ENCODE measurements around the gene KCNJ4. TPM values are rescaled to one million over a fixed set of nuclear protein-coding genes. Genes with fewer than 3 reads are reported as not detected.
"Not testable (repeated sequence)": the region's sequence is repeated elsewhere in the genome, so short reads cannot be mapped to it uniquely, and the experiment has no call there.

The KCNJ4 gene
- polyA plus RNA-seq, 10 donors, result 0.12 to 0.58 (median 0.23) TPM; not detected in 1

DNA sequence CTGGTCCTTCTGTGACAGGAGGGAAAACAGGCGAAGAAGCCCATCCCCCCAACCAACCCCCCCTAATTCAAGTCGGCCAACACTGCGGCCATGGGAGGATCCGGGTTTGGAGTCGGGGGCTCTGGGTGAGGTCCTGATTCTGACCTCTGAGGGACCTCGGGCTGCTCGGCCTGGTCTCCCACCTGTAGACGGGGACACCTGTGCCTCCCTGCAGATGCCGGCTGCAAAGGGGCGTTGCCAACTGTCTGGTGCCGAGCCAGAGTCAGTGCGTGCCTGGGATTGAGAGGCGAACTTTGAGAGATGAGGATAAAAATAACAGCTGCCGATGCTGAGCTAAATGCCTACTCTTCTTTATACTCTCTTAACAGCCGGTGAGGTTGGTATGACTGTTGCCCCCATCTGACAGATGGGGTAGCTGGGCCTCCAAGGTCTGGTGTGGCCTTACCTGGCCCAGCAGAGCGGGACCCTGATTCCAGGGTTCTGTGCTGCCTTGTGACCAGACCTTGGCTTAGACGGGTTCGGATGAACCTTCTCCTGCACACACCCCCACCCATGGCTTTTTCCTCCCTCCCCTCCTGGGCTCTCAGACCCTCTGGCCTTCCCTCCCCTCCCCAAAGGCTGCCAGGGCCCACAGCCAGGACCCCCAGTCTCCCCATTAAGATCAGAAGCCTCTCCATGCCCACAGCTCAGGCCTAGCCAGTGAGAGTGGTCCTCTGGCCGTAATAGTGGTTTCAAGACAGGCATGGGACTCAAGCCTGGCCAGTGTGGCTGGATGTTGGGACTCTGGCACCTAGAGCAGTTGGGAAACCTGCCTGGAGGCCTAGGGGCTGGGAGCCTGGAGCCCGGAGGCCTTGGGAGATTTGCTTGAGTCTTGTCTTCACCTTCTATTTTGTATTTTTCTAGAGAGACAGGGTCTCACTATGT is 41.7 kb downstream of the KCNJ4 start:
- DNase-seq, result peak; percentile 36 to 77 (median 47)

DNA sequence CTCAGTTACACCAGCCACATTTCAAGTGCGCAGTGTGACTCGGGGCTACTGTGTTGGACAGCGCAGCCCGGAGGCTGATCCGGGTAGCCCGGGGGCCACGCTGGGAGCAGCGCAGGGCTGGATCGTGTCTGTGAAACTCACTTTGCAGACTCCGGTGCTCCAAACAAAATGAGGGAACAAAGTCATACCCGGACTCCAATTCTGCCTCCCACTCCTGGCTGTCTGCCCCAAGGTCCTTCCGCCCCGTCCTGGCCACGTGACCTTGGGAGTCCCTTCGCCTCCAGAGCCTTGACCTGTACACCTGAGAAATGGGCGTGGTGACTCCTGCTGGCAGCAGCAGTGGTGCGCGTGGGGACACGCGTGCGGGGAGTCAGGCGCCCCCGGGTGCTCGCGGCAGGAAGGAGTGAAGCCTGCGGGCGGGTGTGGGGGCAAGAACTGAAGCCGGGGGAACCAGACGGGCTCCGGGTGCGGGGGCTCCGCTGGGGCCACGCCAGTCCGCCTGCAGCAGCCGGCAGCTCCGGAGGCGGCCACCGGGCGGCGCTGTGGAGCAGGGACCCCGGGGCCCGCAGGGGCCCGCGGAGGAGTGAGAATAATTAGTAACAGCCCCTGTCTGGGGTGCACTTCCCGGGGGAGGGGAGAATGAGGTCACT is 42.4 kb downstream of the KCNJ4 start:
- no peak for DNase-seq

DNA sequence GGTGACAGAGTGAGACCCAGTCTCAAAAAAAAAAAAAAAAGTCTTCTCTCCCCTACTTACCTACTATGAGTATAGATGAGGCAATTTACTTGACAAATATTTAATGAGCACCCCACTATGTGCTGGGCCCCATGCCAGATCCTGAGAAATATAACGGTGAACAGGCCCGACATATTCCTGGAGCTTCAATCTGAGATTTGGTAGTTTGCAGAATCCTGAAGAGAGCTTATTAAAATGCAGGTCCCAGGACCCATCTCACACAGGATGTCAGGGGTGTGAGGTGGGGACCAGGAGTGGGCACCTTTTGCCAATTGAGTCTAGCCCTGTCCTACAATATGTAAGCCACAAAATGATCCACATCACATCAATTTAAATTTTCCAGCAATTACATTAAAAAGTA is 44.0 kb downstream of the KCNJ4 start:
- no peak for DNase-seq

DNA sequence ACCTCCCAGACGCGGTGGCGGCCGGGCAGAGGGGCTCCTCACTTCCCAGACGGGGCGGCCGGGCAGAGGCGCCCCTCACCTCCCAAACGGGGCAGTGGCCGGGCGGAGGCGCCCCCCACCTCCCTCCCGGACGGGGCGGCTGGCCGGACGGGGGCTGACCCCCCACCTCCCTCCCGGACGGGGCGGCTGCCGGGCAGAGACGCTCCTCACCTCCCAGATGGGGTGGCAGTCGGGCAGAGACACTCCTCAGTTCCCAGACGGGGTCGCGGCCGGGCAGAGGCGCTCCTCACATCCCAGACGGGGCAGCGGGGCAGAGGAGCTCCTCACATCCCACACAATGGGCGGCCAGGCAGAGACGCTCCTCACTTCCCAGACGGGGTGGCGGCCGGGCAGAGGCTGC is 45.1 kb downstream of the KCNJ4 start:
- not testable (repeated sequence) for DNase-seq

DNA sequence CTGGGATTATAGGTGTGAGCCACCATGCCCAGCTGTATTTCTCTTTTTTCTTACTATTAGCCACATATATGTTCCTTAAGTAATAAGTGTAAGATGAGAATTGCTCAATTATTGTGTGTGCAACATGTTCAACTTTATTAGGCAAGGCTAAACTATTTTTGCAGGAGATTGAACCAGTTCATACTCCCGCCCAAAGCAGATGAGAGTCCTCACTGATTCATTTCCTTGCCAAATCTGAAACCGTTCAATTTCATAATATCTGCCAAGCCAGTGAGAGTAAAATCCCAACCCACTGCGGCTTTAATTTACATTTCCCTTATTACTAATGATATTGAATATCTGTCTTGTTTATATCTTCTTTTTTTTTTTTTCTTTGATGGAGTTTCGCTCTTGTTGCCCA is 48.4 kb downstream of the KCNJ4 start:
- DNase-seq, result no peak

DNA sequence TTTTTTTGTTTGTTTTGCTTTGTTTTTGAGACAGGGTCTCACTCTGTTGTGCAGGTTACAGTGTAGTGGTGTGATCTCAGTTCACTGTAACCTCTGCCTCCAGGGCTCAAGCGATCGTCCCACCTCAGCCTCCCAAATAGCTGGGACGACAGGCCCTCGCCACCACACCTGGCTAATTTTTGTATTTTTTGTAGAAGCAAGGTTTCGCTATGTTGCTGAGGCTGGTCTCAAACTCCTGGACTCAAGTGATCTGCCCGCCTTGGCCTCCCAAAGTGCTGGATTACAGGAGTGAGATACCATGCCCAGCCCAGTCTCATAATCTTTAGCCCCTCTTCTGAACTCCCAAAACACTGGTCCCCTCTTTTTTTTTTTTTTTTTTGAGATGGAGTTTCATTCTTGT is 50.6 kb downstream of the KCNJ4 start:
- no peak for DNase-seq

DNA sequence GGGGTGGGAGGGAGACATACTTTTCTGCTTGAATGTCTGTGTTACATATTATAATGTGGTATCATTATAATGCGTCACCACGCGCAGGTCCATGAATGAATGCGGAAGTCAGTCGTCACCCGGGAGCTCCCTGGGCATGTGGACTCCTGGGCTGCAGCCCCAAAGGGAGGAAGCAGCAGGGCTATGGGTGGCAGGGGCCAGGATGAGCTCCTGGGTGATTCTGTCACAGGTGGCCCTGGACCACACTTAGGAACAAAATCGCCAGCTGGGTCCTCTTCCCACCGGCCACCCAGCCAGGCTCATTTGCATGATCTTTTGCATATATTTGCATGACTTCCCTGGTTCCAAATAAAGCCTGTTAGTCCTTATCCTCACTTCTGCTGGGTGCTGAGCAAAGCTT is 51.2 kb downstream of the KCNJ4 start:
- no peak for DNase-seq

DNA sequence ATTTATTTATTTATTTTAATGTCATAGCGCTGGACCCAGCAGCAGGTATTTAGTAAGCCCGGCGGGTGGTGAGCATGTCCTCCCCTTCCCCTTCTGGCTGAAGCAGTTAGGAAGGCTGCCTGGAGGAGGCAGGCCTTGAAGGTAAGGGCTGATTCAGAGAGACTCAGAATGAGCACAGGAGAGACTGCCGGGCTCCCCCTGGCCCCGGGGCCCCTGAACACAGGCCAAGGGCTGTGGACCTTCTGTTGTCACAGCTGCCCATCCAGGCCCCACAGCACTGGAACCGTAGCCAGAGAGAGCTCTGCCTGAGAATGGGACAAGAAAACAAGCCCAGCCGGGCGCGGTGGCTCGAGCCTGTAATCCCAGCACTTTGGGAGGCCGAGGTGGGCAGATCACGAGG is 52.8 kb downstream of the KCNJ4 start:
- DNase-seq, result no peak

DNA sequence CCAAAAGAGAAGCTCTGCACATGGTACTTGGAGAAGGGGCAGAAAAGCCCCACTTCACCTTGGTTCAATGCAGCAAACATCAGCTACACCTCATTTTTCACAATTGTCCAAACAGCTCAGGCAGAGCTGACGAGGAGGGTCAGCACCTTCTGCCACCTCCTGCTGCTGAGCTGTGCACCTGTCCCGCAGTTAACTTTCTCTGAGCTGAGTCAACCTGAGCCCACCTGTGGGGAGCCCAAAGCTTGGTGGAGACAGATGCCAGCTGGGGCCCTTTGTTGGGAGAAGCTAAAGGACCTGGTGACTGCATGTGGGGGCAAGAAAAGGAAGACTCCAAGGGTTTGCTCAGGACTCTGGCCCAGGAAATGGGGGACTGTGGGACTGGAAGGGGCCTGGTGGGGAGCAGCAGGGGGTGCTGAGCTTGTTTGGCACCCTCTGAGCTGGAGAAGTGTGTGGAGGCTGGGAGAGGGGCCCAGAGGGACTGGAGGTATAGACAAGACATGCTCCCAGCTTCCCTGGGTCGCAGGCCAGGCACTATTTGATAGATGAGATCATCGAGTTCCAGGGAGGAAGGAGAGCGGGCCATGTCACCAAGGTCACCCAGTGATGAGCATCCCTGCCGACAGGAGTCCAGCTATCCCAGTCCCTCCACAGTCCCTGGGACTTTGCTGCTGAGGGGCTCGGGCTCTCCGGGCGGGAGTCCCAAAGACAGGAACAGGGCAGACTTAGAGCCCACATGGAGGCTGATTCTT is 53.5 kb downstream of the KCNJ4 start:
- no peak for DNase-seq

DNA sequence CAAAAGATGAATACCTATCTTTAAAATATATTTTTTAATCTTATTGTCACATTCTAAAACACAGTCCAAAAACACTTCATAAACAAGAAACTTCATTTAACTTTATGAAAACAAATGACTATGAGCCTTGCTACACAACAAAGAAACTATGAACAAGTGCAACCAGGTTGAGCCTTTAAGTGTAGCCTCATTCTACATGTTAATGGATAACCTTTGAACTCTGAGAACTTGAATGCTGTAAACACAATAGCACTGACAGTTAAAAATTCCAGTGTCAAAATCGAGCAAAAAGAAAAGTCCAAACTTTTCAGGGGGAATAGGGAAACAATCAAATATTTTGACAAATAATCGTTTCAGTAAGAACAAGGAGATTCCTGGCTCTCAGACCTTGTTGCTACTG is 54.7 kb downstream of the KCNJ4 start:
- DNase-seq, result not testable (repeated sequence)

DNA sequence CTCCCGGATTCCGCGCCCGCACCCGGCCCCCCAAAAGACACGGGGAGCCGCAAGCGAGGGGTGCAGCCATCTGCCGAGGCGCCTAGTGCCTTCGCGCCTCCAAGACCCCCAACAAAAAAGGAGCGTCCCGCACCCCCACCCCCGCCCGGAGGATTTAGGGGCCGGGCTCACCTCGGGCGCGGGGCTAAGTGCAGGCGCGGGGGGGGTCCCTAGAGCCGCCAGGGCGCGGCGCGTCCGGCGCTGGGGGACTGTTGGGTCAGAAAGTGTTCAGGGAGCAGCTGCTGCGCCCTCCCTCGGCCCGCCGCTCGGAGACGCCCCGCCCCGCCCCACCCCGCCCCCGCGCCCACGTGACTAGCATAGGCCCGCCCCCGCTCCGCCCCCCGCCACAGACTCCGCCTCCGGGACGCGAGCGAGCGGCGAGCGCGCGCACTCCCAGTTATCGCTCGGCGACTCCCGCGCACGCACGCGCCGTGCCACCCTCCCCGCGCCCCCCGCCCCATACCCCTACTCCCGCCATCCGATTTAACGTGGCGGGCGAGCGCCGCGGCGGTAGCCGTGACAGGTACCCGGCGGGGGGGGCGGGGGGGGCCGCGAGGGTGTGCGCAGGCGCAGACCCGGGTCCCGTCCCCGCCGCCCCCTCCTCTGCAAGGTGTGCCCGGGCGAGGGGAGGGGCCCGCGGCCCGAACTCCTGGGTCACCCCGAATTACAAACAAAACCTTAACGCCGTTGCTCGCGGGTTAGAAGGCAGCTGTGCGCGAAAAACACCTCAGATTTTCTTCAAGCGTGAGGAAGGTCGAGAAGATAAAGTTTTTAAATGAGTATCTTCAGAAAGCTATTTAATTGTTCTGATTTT is 56.2 kb downstream of the KCNJ4 start:
- DNase-seq, result peak; percentile 73 to 83 (median 80)

DNA sequence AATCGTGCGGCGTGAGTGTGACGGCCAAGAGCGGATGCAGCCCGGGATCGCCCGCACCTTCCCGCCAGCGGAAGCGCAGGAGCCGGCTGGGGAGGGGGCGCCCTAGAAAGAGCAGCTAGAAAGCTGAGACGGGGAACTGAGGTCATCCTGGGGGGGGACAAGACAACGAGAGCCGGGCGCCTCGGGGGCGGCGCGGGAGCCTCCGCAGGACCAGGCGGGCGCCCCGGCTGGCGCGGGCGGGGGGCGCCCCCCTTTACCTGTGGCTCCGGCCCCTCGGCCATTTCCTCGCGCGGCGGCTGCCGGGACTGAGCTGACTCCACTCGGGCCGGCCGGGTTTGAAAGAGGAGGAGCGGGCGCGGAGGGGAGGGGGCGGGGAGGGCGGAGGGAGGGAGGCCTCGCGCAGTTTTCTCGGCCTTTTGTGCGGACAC is 56.8 kb downstream of the KCNJ4 start:
- DNase-seq, result peak in 2 of 3 donors; percentile 66 to 80

DNA sequence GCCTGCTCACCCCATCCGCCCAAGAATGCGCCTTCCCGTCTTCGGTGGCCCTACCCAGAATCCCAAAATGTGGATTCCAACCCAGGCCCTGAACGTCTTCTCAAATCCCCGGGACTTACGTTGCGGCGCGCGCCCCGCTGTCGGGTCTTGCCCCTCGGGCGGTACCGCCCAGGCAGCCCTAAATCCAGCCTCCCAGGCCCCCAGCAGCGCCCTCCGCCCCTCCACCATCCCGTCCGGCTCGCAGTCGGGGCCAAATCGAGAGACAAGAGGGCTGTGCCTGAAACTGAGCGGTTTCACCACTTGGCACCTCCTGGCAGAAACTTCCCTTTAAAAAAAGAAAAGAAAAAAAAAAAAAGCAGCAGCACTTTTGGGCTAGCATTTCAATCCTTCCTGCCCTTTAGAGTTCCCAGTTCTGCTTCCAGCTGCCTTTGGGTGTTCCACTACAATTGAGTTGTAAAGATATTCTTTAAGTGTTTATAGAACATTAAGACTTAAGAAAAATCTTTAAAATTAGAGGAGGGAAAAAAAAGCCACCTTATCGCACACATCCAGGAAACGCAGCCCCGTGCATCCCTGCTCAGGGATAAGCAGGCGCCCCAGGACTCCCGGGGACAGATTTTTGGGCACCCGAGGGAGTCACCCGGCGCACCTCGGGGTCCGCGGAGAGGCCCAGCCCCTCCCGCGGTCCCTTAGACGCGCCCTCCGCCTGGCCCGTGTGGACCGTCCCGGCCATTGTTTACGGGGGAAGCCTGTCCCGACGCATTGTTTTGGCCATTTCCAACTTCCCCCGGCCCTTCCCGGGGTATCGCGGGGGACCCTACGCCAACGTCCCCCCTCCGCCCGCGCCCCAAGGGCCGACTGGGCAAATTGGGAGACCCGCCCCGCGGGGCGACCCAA is 57.6 kb downstream of the KCNJ4 start:
- peak in 2 of 3 donors; percentile 21 to 55 for DNase-seq

DNA sequence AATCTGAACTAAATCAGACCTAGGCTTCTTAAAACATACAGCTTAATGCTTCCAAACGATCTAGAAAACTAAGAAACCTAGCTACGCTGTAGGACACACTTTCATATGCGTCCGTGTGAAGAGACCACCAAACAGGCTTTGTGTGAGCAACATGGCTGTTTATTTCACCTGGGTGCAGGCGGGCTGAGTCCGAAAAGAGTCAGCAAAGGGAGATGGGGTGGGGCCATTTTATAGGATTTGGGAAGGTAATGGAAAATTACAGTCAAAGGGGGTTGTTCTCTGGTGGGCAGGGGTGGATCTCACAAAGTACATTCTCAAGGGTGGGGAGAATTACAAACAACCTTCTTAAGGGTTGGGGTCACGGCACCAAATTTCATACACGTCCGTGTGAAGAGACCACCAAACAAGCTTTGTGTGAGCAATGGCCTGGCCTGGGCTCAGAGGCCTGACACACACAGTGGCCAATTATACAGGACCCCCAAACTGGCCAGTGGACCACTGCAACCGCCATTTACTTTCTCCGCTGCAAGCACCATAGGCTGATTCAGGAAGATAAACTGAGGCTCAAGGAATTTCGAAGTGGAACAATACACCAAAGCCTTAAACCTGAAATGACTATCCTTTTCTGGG is 58.4 kb downstream of the KCNJ4 start:
- not testable (repeated sequence) for DNase-seq

DNA sequence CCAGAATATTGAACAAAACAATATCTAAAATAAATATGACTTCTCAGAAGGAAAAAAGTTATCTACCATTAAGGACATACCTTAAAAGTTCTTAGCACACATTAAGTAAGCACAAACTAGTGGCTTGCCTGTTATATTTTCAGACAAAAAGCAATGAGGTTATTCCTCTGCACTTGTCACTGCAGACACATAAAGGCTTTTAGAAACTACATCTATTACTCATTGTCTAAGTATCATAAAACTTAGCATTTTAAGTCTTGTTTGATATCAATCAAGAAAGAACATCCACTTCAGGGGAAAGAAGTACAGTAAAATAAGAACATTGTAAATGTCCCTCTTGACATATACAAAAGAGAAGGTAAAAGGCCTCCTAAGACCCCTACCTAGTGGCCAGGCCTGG is 59.1 kb downstream of the KCNJ4 start:
- not testable (repeated sequence) for DNase-seq

DNA sequence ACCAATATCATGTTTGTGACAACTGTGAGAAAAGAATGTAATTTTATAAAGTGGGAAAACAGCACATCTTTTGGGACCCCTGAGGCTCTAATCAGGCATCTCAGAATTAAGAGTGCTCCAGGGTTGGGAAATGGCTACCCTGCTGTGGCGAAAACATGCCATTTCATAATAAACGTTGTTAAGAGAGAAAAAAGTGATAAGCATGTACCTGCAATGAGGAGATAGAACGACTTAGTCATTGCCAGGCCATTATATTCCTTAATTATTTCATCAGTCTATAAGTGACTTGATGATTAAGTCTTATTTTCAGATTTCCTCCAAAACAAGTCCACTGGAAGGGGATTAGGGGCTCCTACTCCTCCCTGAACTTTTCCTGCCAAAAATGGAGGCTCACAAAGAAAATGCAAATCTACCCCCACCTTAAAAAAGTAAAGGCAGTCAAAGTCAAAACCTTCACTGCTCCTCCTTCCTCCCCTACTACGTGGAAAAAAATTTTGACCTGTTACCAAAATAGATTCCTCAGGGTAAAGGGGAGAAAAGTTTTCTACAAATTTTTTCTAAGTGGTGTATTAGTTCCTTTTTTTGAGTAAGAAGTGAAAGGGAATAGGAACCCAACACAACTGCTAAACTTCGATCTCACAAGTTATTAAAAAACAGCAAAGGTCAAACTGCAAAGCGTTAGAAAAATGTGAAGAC is 59.9 kb downstream of the KCNJ4 start:
- DNase-seq, result not testable (repeated sequence)

DNA sequence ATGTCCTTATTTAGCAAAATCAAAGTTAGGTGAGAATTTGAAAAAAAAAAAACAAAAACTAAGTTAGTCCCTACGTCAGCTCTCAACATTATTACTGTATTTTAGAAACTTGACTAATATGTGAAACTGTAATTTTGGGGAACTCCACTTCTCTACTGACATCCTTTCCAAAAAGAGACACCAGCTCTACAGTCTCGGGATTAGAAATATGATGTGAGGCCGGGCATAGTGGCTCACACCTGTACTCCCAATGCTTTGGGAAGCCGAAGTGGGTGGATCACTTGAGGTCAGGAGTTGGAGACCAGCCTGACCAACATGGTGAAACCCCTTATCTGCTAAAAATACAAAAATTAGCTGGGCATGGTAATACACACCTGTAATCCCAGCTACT is 65.6 kb downstream of the KCNJ4 start:
- not testable (repeated sequence) for DNase-seq

DNA sequence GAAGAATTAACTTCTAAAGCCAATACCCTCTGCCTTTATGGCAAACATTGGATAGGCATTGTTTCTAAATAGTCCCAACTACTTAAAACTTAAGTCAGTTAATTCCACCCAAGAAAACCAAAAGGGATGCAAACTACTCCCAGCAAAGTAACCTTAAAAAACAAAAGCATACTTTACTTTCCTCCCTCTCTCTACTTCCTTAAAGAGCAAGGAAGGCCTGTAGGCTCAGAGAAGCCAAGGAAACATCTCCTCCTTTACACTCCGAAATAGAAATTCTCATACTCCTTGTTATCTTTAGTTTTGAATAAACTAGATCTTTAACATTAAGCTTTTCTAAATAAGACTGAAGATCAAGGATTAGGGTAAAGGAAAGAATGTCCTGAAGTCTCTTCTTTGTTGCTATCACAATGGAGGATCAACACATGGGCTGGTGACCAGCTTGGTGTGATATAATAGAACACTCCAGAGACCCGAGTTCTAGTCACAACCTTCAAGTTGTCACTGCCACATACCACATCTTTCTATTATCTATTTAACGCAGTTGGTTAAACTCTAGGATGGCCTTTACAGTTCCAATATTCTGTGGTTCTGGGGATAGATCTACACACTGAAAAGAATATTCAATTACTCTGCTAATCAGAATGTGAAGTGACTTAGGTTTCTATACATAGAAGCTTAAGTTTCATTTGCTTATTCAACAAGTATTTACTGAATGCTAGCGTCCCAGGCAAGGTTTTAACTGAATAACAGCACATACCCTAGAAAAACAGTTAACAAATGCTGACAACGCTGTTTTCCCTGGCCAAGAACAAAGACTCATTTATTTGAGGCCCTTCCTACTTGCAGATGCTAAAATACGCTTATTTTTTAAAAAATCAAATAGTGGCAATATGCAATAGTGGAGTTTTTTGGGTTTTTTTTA is 66.2 kb downstream of the KCNJ4 start:
- DNase-seq, result not testable (repeated sequence)
